ENCODE results near the gene TKFC. TPM values are rescaled to one million over a fixed set of nuclear protein-coding genes. Genes with fewer than 3 reads are reported as not detected.

The TKFC gene
- total RNA-seq, 1 donor from 2014 or later: 17.8 TPM

DNA sequence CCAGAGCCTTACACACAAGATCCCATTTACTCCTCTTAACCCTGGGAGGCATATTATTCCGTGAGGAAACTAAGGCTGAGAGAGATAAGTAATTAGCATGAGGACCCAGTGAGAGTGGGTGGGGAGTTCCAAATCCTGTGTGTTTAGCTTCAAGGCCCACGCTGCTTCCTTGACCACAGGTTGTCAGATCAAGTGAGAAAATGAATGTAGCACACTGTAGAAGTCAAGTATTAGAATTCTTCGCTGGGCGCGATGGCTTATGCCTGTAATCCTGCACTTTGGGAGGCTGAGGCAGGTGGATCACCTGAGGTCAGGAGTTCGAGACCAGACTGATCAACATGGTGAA lies 24.8 kb downstream of the TKFC start:
- no peak for DNase-seq
- intact Hi-C loops (cut with micrococcal nuclease): no loop called here
- no peak overlapping the region for H3K4me3 ChIP-seq
- H3K9me3 ChIP-seq (replicated peaks): no peaks in the 10 kb centered on the region
- peaks cover 16% of the 10 kb centered on the region for H3K36me3 ChIP-seq
- H3K4me1 ChIP-seq: peaks cover 36% of the 10 kb centered on the region
- no peak overlapping the region for H3K27ac ChIP-seq (replicated peaks)
- no peaks in the 10 kb centered on the region for H3K27me3 ChIP-seq (ENCODE audit: low read depth)
- TF ChIP-seq, protein P1, sequence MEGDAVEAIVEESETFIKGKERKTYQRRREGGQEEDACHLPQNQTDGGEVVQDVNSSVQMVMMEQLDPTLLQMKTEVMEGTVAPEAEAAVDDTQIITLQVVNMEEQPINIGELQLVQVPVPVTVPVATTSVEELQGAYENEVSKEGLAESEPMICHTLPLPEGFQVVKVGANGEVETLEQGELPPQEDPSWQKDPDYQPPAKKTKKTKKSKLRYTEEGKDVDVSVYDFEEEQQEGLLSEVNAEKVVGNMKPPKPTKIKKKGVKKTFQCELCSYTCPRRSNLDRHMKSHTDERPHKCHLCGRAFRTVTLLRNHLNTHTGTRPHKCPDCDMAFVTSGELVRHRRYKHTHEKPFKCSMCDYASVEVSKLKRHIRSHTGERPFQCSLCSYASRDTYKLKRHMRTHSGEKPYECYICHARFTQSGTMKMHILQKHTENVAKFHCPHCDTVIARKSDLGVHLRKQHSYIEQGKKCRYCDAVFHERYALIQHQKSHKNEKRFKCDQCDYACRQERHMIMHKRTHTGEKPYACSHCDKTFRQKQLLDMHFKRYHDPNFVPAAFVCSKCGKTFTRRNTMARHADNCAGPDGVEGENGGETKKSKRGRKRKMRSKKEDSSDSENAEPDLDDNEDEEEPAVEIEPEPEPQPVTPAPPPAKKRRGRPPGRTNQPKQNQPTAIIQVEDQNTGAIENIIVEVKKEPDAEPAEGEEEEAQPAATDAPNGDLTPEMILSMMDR (IDR thresholded peaks at IDR 0.05; ENCODE audit: borderline replicate concordance): no peak

- DNase-seq: no peak
- intact Hi-C loops (cut with micrococcal nuclease): no loop called here
- no peak overlapping the region for H3K4me3 ChIP-seq
- H3K27ac ChIP-seq (replicated peaks): no peak overlapping the region
- TF ChIP-seq, protein P1 (IDR thresholded peaks at IDR 0.05; ENCODE audit: borderline replicate concordance): no peak
- H3K36me3 ChIP-seq: peaks cover 9% of the 10 kb centered on the region
- H3K4me1 ChIP-seq: peaks cover 43% of the 10 kb centered on the region
- H3K9me3 ChIP-seq (replicated peaks): no peaks in the 10 kb centered on the region
- no peaks in the 10 kb centered on the region for H3K27me3 ChIP-seq (ENCODE audit: low read depth)
These were observed 25.5 kb downstream of the TKFC start for GRCh38 chr11:61358566-61358965.

- TF ChIP-seq, protein P1 (IDR thresholded peaks at IDR 0.05; ENCODE audit: borderline replicate concordance): no peak
- peaks cover 12% of the 10 kb centered on the region for H3K36me3 ChIP-seq
These were observed 26.5 kb downstream of the TKFC start for GRCh38 chr11:61359516-61359915.

GRCh38 chr11:61361237-61361740 lies 28.3 kb downstream of the TKFC start:
- H3K4me1 ChIP-seq: peaks cover 43% of the 10 kb centered on the region

More at GRCh38 chr11:61359516-61359915, 26.5 kb downstream of the TKFC start:
- DNase-seq: no peak
- Histone ChIP-seq H3K4me1 (peaks cover 43% of the 10 kb centered on the region), H3K4me3 (no peak overlapping the region), H3K27me3 (ENCODE audit: low read depth) (no peaks in the 10 kb centered on the region), H3K9me3 (replicated peaks) (no peaks in the 10 kb centered on the region), H3K27ac (replicated peaks) (peak overlapping the region; percentile 16)
- intact Hi-C loops (cut with micrococcal nuclease): no loop called here

GRCh38 chr11:61361741-61362541 lies 28.9 kb downstream of the TKFC start, which contains the start of the genes CYB561A3 and TMEM138:
Gene CYB561A3 (minus strand): TSS chr11:61361882. CDS start chr11:61356713, 5,169 bp downstream.
Gene TMEM138 (plus strand): TSS chr11:61362374. CDS start chr11:61364391, 2,017 bp downstream.
- peaks cover 32% of the 10 kb centered on the region for H3K36me3 ChIP-seq
- H3K27me3 ChIP-seq (ENCODE audit: low read depth): no peaks in the 10 kb centered on the region
- H3K9me3 ChIP-seq (replicated peaks): no peaks in the 10 kb centered on the region
- intact Hi-C loops (cut with micrococcal nuclease): no loop called here
- peak within 1 kb of the TSS; percentile 82 for H3K4me3 ChIP-seq
- H3K4me1 ChIP-seq: peaks cover 43% of the 10 kb centered on the region
- TF ChIP-seq, protein P1 (IDR thresholded peaks at IDR 0.05; ENCODE audit: borderline replicate concordance): no peak
- peak within 1 kb of the TSS; percentile 99 for H3K27ac ChIP-seq (replicated peaks)
- peak; percentile 93 for DNase-seq

More at GRCh38 chr11:61361237-61361740, 28.3 kb downstream of the TKFC start:
- DNase-seq: no peak
- no peaks in the 10 kb centered on the region for H3K9me3 ChIP-seq (replicated peaks)
- intact Hi-C loops (cut with micrococcal nuclease): no loop called here
- H3K27ac ChIP-seq (replicated peaks): peak overlapping the region; percentile 99
- TF ChIP-seq, protein P1 (IDR thresholded peaks at IDR 0.05; ENCODE audit: borderline replicate concordance): no peak
- peaks cover 26% of the 10 kb centered on the region for H3K36me3 ChIP-seq
- peak overlapping the region; percentile 82 for H3K4me3 ChIP-seq
- H3K27me3 ChIP-seq (ENCODE audit: low read depth): no peaks in the 10 kb centered on the region

All from left ventricle myocardium inferior (tissue), 1 donor.